ENCODE measurements around the gene ADRA2B. TPM values are rescaled to one million over a fixed set of nuclear protein-coding genes. Genes with fewer than 3 reads are reported as not detected.

ADRA2B gene
- total RNA-seq, 4 donors from 2014 or later = 0.42 to 2.4 (median 0.97) TPM

DNA sequence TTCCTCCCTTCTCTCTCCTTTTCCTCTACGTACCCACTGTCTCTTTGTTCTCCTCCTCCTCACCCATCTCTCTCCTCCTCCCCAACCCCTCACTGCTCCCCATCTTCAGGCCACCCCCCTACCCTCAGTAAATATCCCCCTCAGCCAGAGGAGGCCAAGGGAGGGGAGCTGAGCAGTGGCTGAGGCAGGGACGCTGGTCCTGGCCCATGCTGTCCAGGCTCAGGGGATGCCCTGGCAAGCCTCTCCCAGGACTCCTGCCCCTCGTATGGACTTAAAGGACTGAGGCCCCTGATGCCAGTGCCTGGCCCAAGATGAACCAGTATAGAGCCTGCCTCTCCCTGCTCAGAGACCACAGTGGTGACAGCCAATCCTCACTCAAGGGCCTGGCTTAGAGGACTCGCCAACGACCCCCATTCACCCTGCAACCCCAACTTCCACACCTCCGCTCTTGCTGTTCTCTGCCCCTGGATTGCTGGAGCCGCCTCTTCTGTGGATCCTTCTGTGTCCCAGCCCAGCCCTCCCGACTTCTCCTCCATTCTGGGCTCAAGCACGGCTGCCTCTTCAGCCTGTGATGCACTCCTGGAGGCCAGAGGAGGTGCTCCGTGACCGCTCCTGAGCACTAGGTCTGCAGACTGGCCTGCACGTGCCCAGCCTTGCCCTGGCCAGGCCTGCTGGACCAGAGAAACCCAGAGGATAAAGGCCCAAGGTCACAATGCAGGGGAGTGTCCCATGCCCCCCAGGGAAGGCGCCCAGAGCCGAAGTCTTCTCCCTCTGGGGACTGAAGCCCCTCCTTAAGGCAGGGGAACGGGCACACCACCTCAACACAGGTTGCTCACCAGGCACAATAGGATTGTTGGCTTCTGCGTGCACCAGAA lies 38.4 kb upstream of the ADRA2B start:
- intact Hi-C loops (cut with DNase I; ENCODE audit: low total_unique reads) = no loop called here
- WGBS, 2 donors = 85 to 91% methylated on average over 16 of the region's 16 CpGs
- DNase-seq (ENCODE audit: low spot score in 2 of 2) = no peak
- TF ChIP-seq, protein P1, sequence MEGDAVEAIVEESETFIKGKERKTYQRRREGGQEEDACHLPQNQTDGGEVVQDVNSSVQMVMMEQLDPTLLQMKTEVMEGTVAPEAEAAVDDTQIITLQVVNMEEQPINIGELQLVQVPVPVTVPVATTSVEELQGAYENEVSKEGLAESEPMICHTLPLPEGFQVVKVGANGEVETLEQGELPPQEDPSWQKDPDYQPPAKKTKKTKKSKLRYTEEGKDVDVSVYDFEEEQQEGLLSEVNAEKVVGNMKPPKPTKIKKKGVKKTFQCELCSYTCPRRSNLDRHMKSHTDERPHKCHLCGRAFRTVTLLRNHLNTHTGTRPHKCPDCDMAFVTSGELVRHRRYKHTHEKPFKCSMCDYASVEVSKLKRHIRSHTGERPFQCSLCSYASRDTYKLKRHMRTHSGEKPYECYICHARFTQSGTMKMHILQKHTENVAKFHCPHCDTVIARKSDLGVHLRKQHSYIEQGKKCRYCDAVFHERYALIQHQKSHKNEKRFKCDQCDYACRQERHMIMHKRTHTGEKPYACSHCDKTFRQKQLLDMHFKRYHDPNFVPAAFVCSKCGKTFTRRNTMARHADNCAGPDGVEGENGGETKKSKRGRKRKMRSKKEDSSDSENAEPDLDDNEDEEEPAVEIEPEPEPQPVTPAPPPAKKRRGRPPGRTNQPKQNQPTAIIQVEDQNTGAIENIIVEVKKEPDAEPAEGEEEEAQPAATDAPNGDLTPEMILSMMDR (IDR thresholded peaks at IDR 0.05) = no peak
- no peak for TF ChIP-seq POLR2A (IDR thresholded peaks at IDR 0.05)
- no peak overlapping the region for H3K4me3 ChIP-seq (ENCODE audit: low read depth, poor library complexity, severe bottlenecking)

- intact Hi-C loops (cut with DNase I; ENCODE audit: low total_unique reads) = no loop called here
- TF ChIP-seq, protein P1 (IDR thresholded peaks at IDR 0.05) = no peak
- no peak for TF ChIP-seq POLR2A (IDR thresholded peaks at IDR 0.05)
- H3K4me3 ChIP-seq (ENCODE audit: low read depth, poor library complexity, severe bottlenecking) = no peak overlapping the region
- DNase-seq (ENCODE audit: low spot score in 2 of 2) = no peak
- 74 to 83% methylated on average over 4 to 5 of the region's 7 CpGs for WGBS, 2 donors
Observed at GRCh38 chr2:96153991-96154431, 37.6 kb upstream of the ADRA2B start.

DNA sequence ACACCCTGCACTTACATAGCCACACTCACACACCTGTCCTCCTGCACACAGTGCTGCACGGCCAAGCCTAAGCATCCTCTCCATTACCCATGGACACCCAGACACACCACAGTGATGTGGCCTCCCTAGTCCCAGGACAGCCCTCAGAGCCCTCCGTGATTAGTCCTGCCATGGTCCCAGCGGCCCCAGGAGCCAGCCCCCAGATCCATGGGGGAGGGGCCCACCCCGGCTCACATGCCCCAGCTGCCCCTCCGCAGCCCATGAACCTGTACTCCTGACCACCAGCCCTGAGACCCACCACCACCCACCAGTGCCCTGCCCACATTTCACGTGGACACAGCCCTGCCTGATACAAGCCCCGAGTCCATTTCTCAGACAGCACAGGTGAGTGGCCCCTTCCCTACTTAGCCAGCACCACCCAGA lies 36.9 kb upstream of the ADRA2B start:
- TF ChIP-seq, protein P1 (IDR thresholded peaks at IDR 0.05) = no peak
- TF ChIP-seq POLR2A (IDR thresholded peaks at IDR 0.05) = no peak
- WGBS, 2 donors = 79 to 92% methylated on average over 7 of the region's 7 CpGs
- no peak for DNase-seq (ENCODE audit: low spot score in 2 of 2)
- no peak overlapping the region for H3K4me3 ChIP-seq (ENCODE audit: low read depth, poor library complexity, severe bottlenecking)
- intact Hi-C loops (cut with DNase I; ENCODE audit: low total_unique reads) = no loop called here

GRCh38 chr2:96152304-96153161 lies 36.2 kb upstream of the ADRA2B start:
- no peak for DNase-seq (ENCODE audit: low spot score in 2 of 2)
- intact Hi-C loops (cut with DNase I; ENCODE audit: low total_unique reads) = no loop called here
- no peak overlapping the region for H3K4me3 ChIP-seq (ENCODE audit: low read depth, poor library complexity, severe bottlenecking)
- TF ChIP-seq, protein P1 (IDR thresholded peaks at IDR 0.05) = no peak
- TF ChIP-seq POLR2A (IDR thresholded peaks at IDR 0.05) = no peak
- 75 to 82% methylated on average over 13 of the region's 13 CpGs for WGBS, 2 donors

DNA sequence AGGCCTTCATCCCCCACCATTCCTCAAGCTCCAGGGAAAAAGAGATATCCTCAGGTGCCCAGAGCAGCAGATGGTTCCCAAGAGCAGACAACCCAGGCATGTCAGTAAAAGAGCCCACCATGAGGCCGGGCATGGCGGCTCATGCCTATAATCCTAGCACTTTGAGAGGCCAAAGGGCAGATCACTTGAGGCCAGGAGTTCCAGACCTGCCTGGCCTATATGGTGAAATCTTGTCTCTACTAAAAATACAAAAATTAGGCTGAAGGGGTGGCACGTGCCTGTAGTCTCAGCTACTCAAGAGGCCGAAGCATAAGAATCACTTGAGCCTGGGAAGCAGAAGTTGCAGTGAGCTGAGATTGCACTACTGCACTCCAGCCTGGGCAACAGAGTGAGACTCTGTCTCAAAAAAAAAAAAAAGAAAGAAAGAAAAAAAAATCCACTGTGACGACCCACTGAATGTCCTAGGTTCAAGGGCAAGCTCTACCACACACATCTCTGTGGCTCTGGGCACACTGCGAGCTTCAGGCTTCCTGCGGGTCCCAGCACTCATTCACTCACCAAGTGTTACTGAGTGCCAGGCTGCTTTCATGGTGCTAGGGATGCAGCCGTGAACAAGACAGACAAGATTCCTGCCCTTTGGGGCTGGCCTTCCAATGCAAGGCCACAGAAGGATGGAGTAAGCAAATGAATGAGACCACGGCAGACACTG lies 35.4 kb upstream of the ADRA2B start:
- TF ChIP-seq, protein P1 (IDR thresholded peaks at IDR 0.05) = no peak
- no peak for TF ChIP-seq POLR2A (IDR thresholded peaks at IDR 0.05)
- intact Hi-C loops (cut with DNase I; ENCODE audit: low total_unique reads) = no loop called here
- no peak overlapping the region for H3K4me3 ChIP-seq (ENCODE audit: low read depth, poor library complexity, severe bottlenecking)
- WGBS, 2 donors = 87 to 92% methylated on average over 9 of the region's 9 CpGs
- DNase-seq (ENCODE audit: low spot score in 2 of 2) = no peak

Measured in lower leg skin (tissue), 4 donors.